Activated naive CD8-positive, alpha-beta T cell (primary cell): ENCODE data around the gene COL4A2.

ENCODE experiments used
- H3K27ac Mint-ChIP-seq: one replicate; pipeline ENCODE4 v1.8.0; 2021; ENCODE audit warnings: mixed read lengths
- H3K27me3 Mint-ChIP-seq: one replicate; pipeline ENCODE4 v1.8.0; 2021; ENCODE audit warnings: mixed read lengths
- H3K36me3 Mint-ChIP-seq: one replicate; pipeline ENCODE4 v1.8.0; 2021; ENCODE audit warnings: mixed read lengths
- H3K4me1 Mint-ChIP-seq: one replicate; pipeline ENCODE4 v1.8.0; 2021; ENCODE audit warnings: low read depth, mixed read lengths
- H3K4me3 Mint-ChIP-seq: one replicate; pipeline ENCODE4 v1.8.0; 2021; ENCODE audit warnings: mild to moderate bottlenecking, mixed read lengths
- H3K9me3 Mint-ChIP-seq: one replicate; pipeline ENCODE4 v1.8.0; 2021; ENCODE audit warnings: low read depth, mixed read lengths

The COL4A2 gene

DNA sequence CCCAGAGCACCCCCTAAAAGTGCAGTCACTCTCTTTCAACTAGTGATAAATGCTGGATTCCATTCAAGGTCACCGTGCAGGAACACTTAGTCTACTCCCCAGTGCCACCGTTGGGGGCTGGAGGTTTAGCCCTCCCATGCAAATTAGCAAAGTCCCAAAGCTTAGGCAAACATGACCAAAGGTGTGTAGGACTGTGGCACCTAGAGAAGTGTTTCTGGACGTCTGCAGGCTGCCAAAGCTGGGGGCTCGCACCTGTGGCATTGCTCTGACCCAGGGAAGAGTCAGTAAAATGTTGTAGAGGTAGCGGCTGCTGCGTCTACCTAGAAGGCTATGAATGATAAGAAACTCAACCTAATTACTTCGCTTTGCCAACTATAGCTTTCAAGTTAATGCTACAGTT, 14.0 kb upstream of the COL4A2 start:
- Mint-ChIP-seq H3K36me3 (no peaks in the 10 kb centered on the region), H3K27me3 (peaks cover 15% of the 10 kb centered on the region), H3K9me3 (no peaks in the 10 kb centered on the region), H3K27ac (no peak overlapping the region), H3K4me1 (no peaks in the 10 kb centered on the region), H3K4me3 (no peak overlapping the region)

- peaks cover 15% of the 10 kb centered on the region for H3K27me3 Mint-ChIP-seq
These were observed 13.4 kb upstream of the COL4A2 start for GRCh38 chr13:110293649-110294048.

GRCh38 chr13:110294146-110294545, 12.9 kb upstream of the COL4A2 start:
- Mint-ChIP-seq H3K27me3 (peaks cover 16% of the 10 kb centered on the region), H3K4me3 (no peak overlapping the region), H3K4me1 (no peaks in the 10 kb centered on the region), H3K9me3 (no peaks in the 10 kb centered on the region), H3K36me3 (no peaks in the 10 kb centered on the region), H3K27ac (no peak overlapping the region)

More at GRCh38 chr13:110293649-110294048, 13.4 kb upstream of the COL4A2 start:
- H3K4me1 Mint-ChIP-seq: no peaks in the 10 kb centered on the region
- H3K27ac Mint-ChIP-seq: no peak overlapping the region
- no peak overlapping the region for H3K4me3 Mint-ChIP-seq
- no peaks in the 10 kb centered on the region for H3K9me3 Mint-ChIP-seq
- no peaks in the 10 kb centered on the region for H3K36me3 Mint-ChIP-seq

DNA sequence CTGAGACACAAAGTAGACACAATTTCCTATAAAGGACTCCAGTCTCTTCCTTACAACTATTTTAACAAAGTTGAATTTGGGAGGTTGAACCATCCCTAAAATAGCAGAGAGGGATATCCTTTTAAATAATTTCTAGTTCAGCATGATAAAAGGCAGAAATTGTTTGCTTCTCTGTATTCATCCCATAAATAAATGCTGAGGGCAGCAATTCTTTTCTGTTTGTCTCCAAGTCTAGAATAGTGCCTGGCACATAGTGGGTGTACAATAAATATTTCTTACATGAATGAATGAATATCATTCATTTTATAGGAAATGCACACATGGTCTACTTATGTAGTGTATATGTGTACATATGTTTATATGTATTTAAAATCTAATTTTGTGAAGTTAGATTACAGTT, 12.5 kb upstream of the COL4A2 start:
- H3K9me3 Mint-ChIP-seq: no peaks in the 10 kb centered on the region
- no peaks in the 10 kb centered on the region for H3K4me1 Mint-ChIP-seq
- peaks cover 20% of the 10 kb centered on the region for H3K27me3 Mint-ChIP-seq
- no peaks in the 10 kb centered on the region for H3K36me3 Mint-ChIP-seq
- no peak overlapping the region for H3K4me3 Mint-ChIP-seq
- no peak overlapping the region for H3K27ac Mint-ChIP-seq

- H3K27me3 Mint-ChIP-seq: peaks cover 30% of the 10 kb centered on the region
- no peak overlapping the region for H3K4me3 Mint-ChIP-seq
- H3K9me3 Mint-ChIP-seq: no peaks in the 10 kb centered on the region
- H3K36me3 Mint-ChIP-seq: no peaks in the 10 kb centered on the region
- no peaks in the 10 kb centered on the region for H3K4me1 Mint-ChIP-seq
- no peak overlapping the region for H3K27ac Mint-ChIP-seq
These were observed 10.1 kb upstream of the COL4A2 start for GRCh38 chr13:110297011-110297410.

GRCh38 chr13:110297766-110298504, 9.1 kb upstream of the COL4A2 start:
- Mint-ChIP-seq H3K27me3 (peaks cover 33% of the 10 kb centered on the region), H3K27ac (no peak overlapping the region), H3K9me3 (no peaks in the 10 kb centered on the region)

DNA sequence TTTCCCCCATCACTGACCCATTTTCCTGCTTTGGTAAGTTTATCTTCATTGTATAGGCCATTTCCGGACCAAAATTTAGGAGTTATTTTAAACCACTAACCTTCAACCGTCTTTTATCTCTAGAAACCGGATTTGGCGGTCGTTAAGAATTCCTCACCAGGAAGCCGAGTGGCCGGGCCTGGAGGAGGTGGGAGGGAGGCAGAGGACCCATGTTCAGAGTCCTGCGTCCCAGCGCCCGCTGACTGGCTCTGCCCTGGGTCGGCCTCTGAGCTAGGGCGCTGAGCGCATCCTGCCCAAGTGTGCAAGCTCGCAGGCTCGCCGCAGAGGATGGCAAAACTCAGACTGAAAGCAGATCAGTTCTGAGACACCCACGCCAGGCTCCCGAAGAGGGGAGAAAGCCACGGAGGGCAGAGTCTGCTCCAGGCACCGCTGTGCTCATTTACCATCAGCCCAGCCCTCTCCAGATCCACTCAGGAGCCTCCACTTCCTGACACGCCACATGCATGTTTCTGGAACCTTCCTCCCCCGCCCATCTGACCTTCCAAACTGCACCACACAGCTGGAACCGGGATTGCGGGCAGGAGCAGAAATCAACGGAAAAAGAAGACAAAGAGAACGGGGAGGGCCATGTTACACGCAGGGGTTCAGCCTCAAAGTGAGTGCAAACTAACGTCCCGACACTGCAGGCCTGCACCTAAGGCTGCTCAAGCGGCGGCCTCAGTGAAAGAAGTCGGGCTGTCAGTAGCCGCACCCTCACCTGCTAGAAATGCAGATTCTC, 8.4 kb upstream of the COL4A2 start:
- Mint-ChIP-seq H3K4me1 (no peaks in the 10 kb centered on the region), H3K27ac (no peak overlapping the region), H3K9me3 (no peaks in the 10 kb centered on the region), H3K4me3 (no peak overlapping the region), H3K36me3 (no peaks in the 10 kb centered on the region), H3K27me3 (peaks cover 37% of the 10 kb centered on the region)

More at GRCh38 chr13:110297766-110298504, 9.1 kb upstream of the COL4A2 start:
- no peaks in the 10 kb centered on the region for H3K36me3 Mint-ChIP-seq
- no peaks in the 10 kb centered on the region for H3K4me1 Mint-ChIP-seq
- no peak overlapping the region for H3K4me3 Mint-ChIP-seq

GRCh38 chr13:110299283-110299840, 7.7 kb upstream of the COL4A2 start:
- Mint-ChIP-seq H3K36me3 (no peaks in the 10 kb centered on the region), H3K4me1 (no peaks in the 10 kb centered on the region), H3K27ac (no peak overlapping the region), H3K4me3 (no peak overlapping the region), H3K27me3 (peaks cover 39% of the 10 kb centered on the region), H3K9me3 (no peaks in the 10 kb centered on the region)

GRCh38 chr13:110300090-110300815, 6.8 kb upstream of the COL4A2 start:
- Mint-ChIP-seq H3K27ac (no peak overlapping the region), H3K9me3 (no peaks in the 10 kb centered on the region), H3K36me3 (no peaks in the 10 kb centered on the region), H3K4me3 (no peak overlapping the region), H3K27me3 (peaks cover 46% of the 10 kb centered on the region), H3K4me1 (no peaks in the 10 kb centered on the region)

- Mint-ChIP-seq H3K9me3 (no peaks in the 10 kb centered on the region), H3K27me3 (peaks cover 47% of the 10 kb centered on the region), H3K27ac (no peak overlapping the region), H3K36me3 (no peaks in the 10 kb centered on the region), H3K4me1 (peaks cover 4% of the 10 kb centered on the region), H3K4me3 (no peak overlapping the region)
These were observed 6.0 kb upstream of the COL4A2 start for GRCh38 chr13:110301083-110301482.

DNA sequence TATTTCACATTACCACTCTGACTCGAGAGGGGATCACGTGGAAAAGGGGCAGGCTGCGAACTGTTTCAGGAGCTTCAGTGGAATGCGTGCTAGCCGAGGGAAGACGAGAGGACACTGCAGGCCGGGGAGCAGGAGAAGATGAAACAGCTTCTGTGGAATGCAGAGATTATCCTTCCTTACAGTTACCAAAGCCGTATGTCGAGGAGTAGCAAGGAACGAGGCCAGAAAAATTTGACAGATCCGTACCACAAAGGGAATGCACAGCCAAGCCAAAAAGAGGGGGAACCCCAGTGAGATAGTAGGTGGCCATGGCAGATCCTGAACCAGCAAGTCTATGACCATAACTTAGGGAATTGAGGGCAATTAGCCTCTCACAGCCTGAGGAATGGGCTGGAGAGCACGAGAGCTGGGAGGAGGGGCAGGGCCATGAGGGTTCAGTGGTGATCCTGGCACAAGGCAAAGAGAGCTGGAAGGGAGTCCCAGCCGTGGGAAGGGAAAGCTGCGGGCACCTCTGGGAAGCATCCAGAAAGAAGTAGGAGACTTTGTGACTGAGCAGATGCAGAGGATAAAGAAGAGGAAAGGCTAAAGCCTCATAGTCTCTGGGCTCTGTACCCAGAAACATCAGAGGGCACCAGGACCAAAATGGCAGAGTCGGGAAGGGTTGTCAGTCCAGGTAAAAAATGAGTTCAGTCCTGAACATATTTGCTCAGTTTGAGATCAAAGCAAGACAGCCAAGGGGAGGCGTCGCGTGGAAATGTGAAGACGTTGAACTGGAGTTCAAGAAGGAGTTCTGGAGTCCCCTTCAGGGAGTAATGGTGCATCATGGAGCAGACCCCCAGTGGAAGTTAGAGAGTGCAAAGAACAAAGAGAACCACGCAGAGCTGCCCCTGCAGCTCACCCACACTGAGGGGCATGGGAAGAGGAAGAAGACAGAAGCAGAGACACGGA, 5.2 kb upstream of the COL4A2 start:
- Mint-ChIP-seq H3K36me3 (no peaks in the 10 kb centered on the region), H3K27me3 (peaks cover 47% of the 10 kb centered on the region), H3K27ac (no peak overlapping the region), H3K4me1 (peaks cover 4% of the 10 kb centered on the region), H3K4me3 (no peak overlapping the region), H3K9me3 (no peaks in the 10 kb centered on the region)

DNA sequence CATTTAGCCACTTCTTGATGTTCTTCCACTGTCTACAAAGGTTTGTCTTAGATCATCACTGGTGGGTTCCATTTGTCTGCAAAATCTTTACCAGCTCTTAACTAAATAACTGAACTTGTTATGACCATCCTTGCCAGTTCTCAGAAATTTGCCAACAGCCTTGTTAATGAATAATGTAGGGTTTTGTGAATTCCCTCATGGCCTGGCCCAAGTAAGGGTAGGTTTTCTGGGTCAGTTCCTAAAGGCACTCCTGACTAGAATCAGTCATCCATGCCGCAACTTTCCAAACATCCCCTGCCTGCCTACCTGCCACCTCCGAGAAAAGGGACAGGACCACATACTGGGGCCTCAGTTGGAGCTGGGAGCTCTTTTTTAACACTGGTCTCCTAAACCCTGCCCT, 4.1 kb upstream of the COL4A2 start:
- H3K9me3 Mint-ChIP-seq: no peaks in the 10 kb centered on the region
- peaks cover 42% of the 10 kb centered on the region for H3K27me3 Mint-ChIP-seq
- no peaks in the 10 kb centered on the region for H3K36me3 Mint-ChIP-seq
- no peak overlapping the region for H3K4me3 Mint-ChIP-seq
- H3K4me1 Mint-ChIP-seq: peaks cover 5% of the 10 kb centered on the region
- H3K27ac Mint-ChIP-seq: no peak overlapping the region

- Mint-ChIP-seq H3K4me1 (peaks cover 11% of the 10 kb centered on the region), H3K9me3 (no peaks in the 10 kb centered on the region), H3K27me3 (peaks cover 49% of the 10 kb centered on the region), H3K4me3 (no peak overlapping the region), H3K27ac (no peak overlapping the region), H3K36me3 (no peaks in the 10 kb centered on the region)
These were observed 3.4 kb upstream of the COL4A2 start for GRCh38 chr13:110303644-110304043.

DNA sequence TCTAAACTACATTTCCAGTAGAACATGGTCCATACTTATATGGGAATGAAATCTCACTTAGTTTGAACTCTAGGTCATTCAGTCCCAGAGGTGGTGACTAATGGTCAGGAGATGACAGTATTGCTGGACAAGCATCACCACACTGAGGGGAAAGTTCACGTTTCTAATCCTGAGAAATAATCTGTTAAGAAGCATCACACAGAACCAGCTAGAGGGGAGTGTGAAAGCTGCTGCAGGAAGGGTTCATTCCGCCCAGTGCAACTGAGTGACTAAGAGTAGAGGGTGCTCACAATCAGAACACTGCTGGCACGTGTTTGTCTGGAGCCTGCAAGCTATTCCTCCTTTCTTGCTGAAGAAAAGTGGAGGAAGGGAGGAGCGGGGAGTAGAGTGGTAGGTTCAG, 2.8 kb upstream of the COL4A2 start:
- H3K27me3 Mint-ChIP-seq: peaks cover 54% of the 10 kb centered on the region
- H3K9me3 Mint-ChIP-seq: no peaks in the 10 kb centered on the region
- no peak overlapping the region for H3K4me3 Mint-ChIP-seq
- H3K36me3 Mint-ChIP-seq: no peaks in the 10 kb centered on the region
- H3K4me1 Mint-ChIP-seq: peaks cover 16% of the 10 kb centered on the region
- no peak overlapping the region for H3K27ac Mint-ChIP-seq
